ENCODE data around the gene BIN2. TPM values are rescaled to one million over a fixed set of nuclear protein-coding genes. Genes with fewer than 3 reads are reported as not detected.

Gene BIN2
- total and polyA plus RNA-seq, 2 experiments from 2014 or later, result not detected

DNA sequence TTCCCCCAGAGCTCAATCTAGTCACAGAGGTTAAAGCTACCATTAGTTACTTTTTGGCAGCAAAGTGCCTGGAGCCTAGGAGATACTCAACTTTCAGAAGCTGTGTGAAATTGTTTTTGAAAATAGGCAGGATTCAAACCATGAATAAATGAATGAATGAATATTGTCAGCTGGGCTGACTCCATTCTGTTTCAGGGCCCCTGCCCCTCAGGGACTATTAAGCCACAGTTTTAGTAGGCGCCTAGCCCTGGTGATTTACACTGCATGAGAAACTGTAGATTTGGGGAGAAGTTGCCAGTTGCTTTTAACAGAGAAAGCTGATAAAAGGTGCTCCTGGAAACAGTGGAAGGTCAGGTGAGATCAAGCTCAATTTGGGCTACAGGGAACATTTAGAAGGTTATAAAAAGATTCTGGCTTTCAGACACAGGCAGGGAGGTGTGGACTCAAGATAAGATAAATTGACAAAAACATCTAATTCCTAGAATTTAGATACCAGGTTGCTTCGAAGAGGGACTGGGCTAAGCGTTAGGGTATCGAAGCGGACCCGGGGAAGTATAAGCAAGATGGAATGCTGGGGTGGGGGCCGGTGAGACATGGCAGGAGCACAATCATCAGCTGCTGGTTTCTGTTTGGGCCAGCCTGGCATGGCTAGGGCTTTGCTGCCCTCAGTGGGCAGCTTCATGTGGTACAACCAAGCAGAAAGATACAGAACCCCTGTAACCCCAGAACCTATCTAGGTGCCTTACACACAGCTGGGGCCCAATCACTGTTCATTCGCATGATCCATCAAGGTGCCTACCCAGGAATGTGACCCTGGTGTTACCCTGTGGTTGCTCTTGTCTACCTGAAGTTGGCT lies 37.4 kb upstream of the BIN2 start:
- no peak overlapping the region for H3K27ac Mint-ChIP-seq
- no peak; the same call in 2 of the 3 replicates for ATAC-seq

More for the DNA sequence above, 37.4 kb upstream of the BIN2 start:
- Histone ChIP-seq H2AFZ (no peak overlapping the region), H3K4me3 (no peak overlapping the region), H3K27ac (ENCODE audit: low read depth) (no peak overlapping the region), H3K36me3 (ENCODE audit: insufficient read depth) (no peaks in the 10 kb centered on the region), H3K79me2 (replicated peaks; ENCODE audit: insufficient read depth) (no peaks in the 10 kb centered on the region), H3K4me1 (ENCODE audit: insufficient read depth) (no peaks in the 10 kb centered on the region), H4K20me1 (replicated peaks; ENCODE audit: insufficient read depth) (no peaks in the 10 kb centered on the region; the same call in 1 of the 2 replicates), H3F3A (replicated peaks; ENCODE audit: low read depth) (no peaks in the 10 kb centered on the region), H3K9me2 (ENCODE audit: insufficient read depth) (no peaks in the 10 kb centered on the region), H3K4me2 (no peak overlapping the region), H3K27me3 (ENCODE audit: insufficient read depth) (no peaks in the 10 kb centered on the region)
- DNase-seq (ENCODE audit: low spot score), result no peak
- no peak overlapping the region for H3K4me3 Mint-ChIP-seq
- H3K27me3 Mint-ChIP-seq (ENCODE audit: insufficient read depth, low read depth, poor library complexity), result peaks cover 4% of the 10 kb centered on the region
- H3K36me3 Mint-ChIP-seq (ENCODE audit: low read depth), result peaks cover 20% of the 10 kb centered on the region
- no peaks in the 10 kb centered on the region for H3K9me3 Mint-ChIP-seq
- no peaks in the 10 kb centered on the region for H3K4me1 Mint-ChIP-seq
- TF ChIP-seq, protein P1, sequence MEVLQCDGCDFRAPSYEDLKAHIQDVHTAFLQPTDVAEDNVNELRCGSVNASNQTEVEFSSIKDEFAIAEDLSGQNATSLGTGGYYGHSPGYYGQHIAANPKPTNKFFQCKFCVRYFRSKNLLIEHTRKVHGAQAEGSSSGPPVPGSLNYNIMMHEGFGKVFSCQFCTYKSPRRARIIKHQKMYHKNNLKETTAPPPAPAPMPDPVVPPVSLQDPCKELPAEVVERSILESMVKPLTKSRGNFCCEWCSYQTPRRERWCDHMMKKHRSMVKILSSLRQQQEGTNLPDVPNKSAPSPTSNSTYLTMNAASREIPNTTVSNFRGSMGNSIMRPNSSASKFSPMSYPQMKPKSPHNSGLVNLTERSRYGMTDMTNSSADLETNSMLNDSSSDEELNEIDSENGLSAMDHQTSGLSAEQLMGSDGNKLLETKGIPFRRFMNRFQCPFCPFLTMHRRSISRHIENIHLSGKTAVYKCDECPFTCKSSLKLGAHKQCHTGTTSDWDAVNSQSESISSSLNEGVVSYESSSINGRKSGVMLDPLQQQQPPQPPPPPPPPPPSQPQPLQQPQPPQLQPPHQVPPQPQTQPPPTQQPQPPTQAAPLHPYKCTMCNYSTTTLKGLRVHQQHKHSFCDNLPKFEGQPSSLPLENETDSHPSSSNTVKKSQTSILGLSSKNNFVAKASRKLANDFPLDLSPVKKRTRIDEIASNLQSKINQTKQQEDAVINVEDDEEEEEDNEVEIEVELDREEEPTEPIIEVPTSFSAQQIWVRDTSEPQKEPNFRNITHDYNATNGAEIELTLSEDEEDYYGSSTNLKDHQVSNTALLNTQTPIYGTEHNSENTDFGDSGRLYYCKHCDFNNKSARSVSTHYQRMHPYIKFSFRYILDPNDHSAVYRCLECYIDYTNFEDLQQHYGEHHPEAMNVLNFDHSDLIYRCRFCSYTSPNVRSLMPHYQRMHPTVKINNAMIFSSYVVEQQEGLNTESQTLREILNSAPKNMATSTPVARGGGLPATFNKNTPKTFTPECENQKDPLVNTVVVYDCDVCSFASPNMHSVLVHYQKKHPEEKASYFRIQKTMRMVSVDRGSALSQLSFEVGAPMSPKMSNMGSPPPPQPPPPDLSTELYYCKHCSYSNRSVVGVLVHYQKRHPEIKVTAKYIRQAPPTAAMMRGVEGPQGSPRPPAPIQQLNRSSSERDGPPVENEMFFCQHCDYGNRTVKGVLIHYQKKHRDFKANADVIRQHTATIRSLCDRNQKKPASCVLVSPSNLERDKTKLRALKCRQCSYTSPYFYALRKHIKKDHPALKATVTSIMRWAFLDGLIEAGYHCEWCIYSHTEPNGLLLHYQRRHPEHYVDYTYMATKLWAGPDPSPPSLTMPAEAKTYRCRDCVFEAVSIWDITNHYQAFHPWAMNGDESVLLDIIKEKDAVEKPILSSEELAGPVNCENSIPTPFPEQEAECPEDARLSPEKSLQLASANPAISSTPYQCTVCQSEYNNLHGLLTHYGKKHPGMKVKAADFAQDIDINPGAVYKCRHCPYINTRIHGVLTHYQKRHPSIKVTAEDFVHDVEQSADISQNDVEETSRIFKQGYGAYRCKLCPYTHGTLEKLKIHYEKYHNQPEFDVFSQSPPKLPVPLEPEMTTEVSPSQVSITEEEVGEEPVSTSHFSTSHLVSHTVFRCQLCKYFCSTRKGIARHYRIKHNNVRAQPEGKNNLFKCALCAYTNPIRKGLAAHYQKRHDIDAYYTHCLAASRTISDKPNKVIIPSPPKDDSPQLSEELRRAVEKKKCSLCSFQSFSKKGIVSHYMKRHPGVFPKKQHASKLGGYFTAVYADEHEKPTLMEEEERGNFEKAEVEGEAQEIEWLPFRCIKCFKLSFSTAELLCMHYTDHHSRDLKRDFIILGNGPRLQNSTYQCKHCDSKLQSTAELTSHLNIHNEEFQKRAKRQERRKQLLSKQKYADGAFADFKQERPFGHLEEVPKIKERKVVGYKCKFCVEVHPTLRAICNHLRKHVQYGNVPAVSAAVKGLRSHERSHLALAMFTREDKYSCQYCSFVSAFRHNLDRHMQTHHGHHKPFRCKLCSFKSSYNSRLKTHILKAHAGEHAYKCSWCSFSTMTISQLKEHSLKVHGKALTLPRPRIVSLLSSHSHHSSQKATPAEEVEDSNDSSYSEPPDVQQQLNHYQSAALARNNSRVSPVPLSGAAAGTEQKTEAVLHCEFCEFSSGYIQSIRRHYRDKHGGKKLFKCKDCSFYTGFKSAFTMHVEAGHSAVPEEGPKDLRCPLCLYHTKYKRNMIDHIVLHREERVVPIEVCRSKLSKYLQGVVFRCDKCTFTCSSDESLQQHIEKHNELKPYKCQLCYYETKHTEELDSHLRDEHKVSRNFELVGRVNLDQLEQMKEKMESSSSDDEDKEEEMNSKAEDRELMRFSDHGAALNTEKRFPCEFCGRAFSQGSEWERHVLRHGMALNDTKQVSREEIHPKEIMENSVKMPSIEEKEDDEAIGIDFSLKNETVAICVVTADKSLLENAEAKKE (CRISPR knock-in tag; IDR thresholded peaks at IDR 0.05), result no peak
- TF ChIP-seq CREB1 (CRISPR knock-in tag; IDR thresholded peaks at IDR 0.05; ENCODE audit: low read depth) (no peak), NANOG (IDR thresholded peaks at IDR 0.05; ENCODE audit: borderline replicate concordance) (no peak), REST (IDR thresholded peaks at IDR 0.05; ENCODE audit: unreplicated experiment) (no peak), EZH2phosphoT487 (IDR thresholded peaks at IDR 0.05; ENCODE audit: unreplicated experiment) (no peak), STAT1 (IDR thresholded peaks at IDR 0.05; ENCODE audit: unreplicated experiment) (no peak), JUNB (IDR thresholded peaks at IDR 0.05; ENCODE audit: unreplicated experiment) (no peak), ZNF331 (CRISPR knock-in tag; IDR thresholded peaks at IDR 0.05; ENCODE audit: low read depth) (no peak), EZH2 (IDR thresholded peaks at IDR 0.05; ENCODE audit: low read depth, unreplicated experiment) (no peak), POLR2AphosphoS5 (IDR thresholded peaks at IDR 0.05; ENCODE audit: low read depth) (no peak), ZNF114 (CRISPR knock-in tag; IDR thresholded peaks at IDR 0.05) (no peak)
- TF ChIP-seq, protein P2, sequence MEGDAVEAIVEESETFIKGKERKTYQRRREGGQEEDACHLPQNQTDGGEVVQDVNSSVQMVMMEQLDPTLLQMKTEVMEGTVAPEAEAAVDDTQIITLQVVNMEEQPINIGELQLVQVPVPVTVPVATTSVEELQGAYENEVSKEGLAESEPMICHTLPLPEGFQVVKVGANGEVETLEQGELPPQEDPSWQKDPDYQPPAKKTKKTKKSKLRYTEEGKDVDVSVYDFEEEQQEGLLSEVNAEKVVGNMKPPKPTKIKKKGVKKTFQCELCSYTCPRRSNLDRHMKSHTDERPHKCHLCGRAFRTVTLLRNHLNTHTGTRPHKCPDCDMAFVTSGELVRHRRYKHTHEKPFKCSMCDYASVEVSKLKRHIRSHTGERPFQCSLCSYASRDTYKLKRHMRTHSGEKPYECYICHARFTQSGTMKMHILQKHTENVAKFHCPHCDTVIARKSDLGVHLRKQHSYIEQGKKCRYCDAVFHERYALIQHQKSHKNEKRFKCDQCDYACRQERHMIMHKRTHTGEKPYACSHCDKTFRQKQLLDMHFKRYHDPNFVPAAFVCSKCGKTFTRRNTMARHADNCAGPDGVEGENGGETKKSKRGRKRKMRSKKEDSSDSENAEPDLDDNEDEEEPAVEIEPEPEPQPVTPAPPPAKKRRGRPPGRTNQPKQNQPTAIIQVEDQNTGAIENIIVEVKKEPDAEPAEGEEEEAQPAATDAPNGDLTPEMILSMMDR (conservative IDR thresholded peaks at IDR 0.05; ENCODE audit: low read depth in 2 of 2), result no peak
- TF ChIP-seq, protein P3, sequence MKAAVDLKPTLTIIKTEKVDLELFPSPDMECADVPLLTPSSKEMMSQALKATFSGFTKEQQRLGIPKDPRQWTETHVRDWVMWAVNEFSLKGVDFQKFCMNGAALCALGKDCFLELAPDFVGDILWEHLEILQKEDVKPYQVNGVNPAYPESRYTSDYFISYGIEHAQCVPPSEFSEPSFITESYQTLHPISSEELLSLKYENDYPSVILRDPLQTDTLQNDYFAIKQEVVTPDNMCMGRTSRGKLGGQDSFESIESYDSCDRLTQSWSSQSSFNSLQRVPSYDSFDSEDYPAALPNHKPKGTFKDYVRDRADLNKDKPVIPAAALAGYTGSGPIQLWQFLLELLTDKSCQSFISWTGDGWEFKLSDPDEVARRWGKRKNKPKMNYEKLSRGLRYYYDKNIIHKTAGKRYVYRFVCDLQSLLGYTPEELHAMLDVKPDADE (IDR thresholded peaks at IDR 0.05), result no peak

All from GM23338 (cell line).